Right ventricle myocardium superior (tissue), 1 donor: ENCODE measurements around the gene PIEZO1. TPM values are rescaled to one million over a fixed set of nuclear protein-coding genes. Genes with fewer than 3 reads are reported as not detected.

Experiments used
- ATAC-seq: fragments of 200-7000 bp; cut with Tn5 transposase; one replicate; pipeline ENCODE4 v1.9.1; 2020; ENCODE audit warnings: mild to moderate bottlenecking; ENCODE audit not compliant: poor library complexity
- DNase-seq: peaks from one replicate; pipeline ENCODE4 v3.0.0-alpha.2; 2020
- intact Hi-C: fragments of 100-400 bp; cut with DNase I; formaldehyde crosslinking; loops from one replicate; pipeline ENCODE4 v1.11.2; 2022
- total RNA-seq: library from RNA; stranded (reverse); fragmentation: NEBNext Ultra II Directional; extraction: Animal tissue kit (Norgen Biotek cat#: 25700); gene quantifications from one replicate; pipeline ENCODE4 v1.2.1, GENCODE V29; 2021
- donor health status: DM: no; HTN: yes; CAD: no; lungs with severe emphysema.

Gene PIEZO1
- total RNA-seq, 1 donor from 2014 or later = 15.9 TPM

GRCh38 chr16:88761830-88762229 lies 23.2 kb downstream of the PIEZO1 start:
- intact Hi-C loops = no loop called here
- ATAC-seq (no peak), DNase-seq (no peak)

GRCh38 chr16:88761143-88761534 lies 23.9 kb downstream of the PIEZO1 start:
- intact Hi-C loops = no loop called here
- DNase-seq = no peak
- no peak for ATAC-seq

- intact Hi-C loops = no loop called here
- ATAC-seq (no peak), DNase-seq (no peak)
These were observed 24.4 kb downstream of the PIEZO1 start for GRCh38 chr16:88760424-88761142.

- DNase-seq = no peak
- intact Hi-C loops = no loop called here
- no peak for ATAC-seq
These were observed 25.1 kb downstream of the PIEZO1 start for GRCh38 chr16:88759976-88760350.

GRCh38 chr16:88759245-88759975 lies 25.6 kb downstream of the PIEZO1 start:
- ATAC-seq = peak; percentile 29
- intact Hi-C loops = no loop called here
- DNase-seq = no peak

GRCh38 chr16:88758944-88759244 lies 26.1 kb downstream of the PIEZO1 start:
- intact Hi-C loops = no loop called here
- ATAC-seq = no peak
- DNase-seq = no peak

GRCh38 chr16:88758227-88758943 lies 26.6 kb downstream of the PIEZO1 start:
- no peak for DNase-seq
- intact Hi-C loops = no loop called here
- no peak for ATAC-seq

- intact Hi-C loops = no loop called here
- DNase-seq (no peak), ATAC-seq (no peak)
These were observed 29.1 kb downstream of the PIEZO1 start for GRCh38 chr16:88755745-88756443.

GRCh38 chr16:88754912-88755744 lies 29.9 kb downstream of the PIEZO1 start:
- DNase-seq (no peak), ATAC-seq (no peak)
- intact Hi-C loops = no loop called here

GRCh38 chr16:88754109-88754911 lies 30.7 kb downstream of the PIEZO1 start:
- DNase-seq (no peak), ATAC-seq (no peak)
- intact Hi-C loops = no loop called here

- intact Hi-C loops = no loop called here
- no peak for ATAC-seq
These were observed 31.4 kb downstream of the PIEZO1 start for GRCh38 chr16:88753602-88754001.

GRCh38 chr16:88753191-88753590 lies 31.8 kb downstream of the PIEZO1 start:
- intact Hi-C loops = no loop called here
- DNase-seq (no peak), ATAC-seq (no peak)

More at GRCh38 chr16:88753602-88754001, 31.4 kb downstream of the PIEZO1 start:
- DNase-seq = no peak

GRCh38 chr16:88752386-88753002 lies 32.5 kb downstream of the PIEZO1 start:
- ATAC-seq = no peak
- no peak for DNase-seq
- intact Hi-C loops = no loop called here

GRCh38 chr16:88750854-88751253 lies 34.2 kb downstream of the PIEZO1 start:
- ATAC-seq (no peak), DNase-seq (no peak)
- intact Hi-C loops = no loop called here

GRCh38 chr16:88749358-88749757 lies 35.7 kb downstream of the PIEZO1 start:
- no peak for ATAC-seq
- intact Hi-C loops = no loop called here
- DNase-seq = no peak

- DNase-seq (no peak), ATAC-seq (no peak)
- intact Hi-C loops = no loop called here
These were observed 36.7 kb downstream of the PIEZO1 start for GRCh38 chr16:88748364-88748763.

GRCh38 chr16:88747588-88748301 lies 37.3 kb downstream of the PIEZO1 start:
- DNase-seq = no peak
- intact Hi-C loops = no loop called here
- no peak for ATAC-seq
